Activated CD4-positive, alpha-beta memory T cell treated with anti-CD3 and anti-CD28 coated beads for 36 hours (primary cell): ENCODE data around the gene NTN3. TPM values are rescaled to one million over a fixed set of nuclear protein-coding genes. Genes with fewer than 3 reads are reported as not detected.

Source experiments
- CTCF ChIA-PET: fragments of 350-600 bp; sonication (Branson Sonifier 250); formaldehyde crosslinking; loops from one replicate; lab custom pipeline; 2021; ENCODE audit warnings: antibody characterized with exemption, inconsistent platforms; lab: Charles Lee
- POLR2A ChIA-PET: fragments of 350-600 bp; sonication (Branson Sonifier 250); formaldehyde crosslinking; loops from one replicate; lab custom pipeline; 2021; ENCODE audit warnings: antibody characterized with exemption; lab: Charles Lee
- DNase-seq: peaks from one replicate; pipeline ENCODE4 v3.0.0-alpha.2; 2020
- H3K27ac Mint-ChIP-seq: one replicate; pipeline ENCODE4 v1.8.0; 2021; ENCODE audit warnings: mixed read lengths
- H3K27me3 Mint-ChIP-seq: one replicate; pipeline ENCODE4 v1.8.0; 2021; ENCODE audit warnings: mixed read lengths
- H3K36me3 Mint-ChIP-seq: one replicate; pipeline ENCODE4 v1.8.0; 2021; ENCODE audit warnings: mixed read lengths
- H3K4me1 Mint-ChIP-seq: one replicate; pipeline ENCODE4 v1.8.0; 2021; ENCODE audit warnings: low read depth, mixed read lengths
- H3K4me3 Mint-ChIP-seq: one replicate; pipeline ENCODE4 v1.8.0; 2021; ENCODE audit warnings: mild to moderate bottlenecking, mixed read lengths
- H3K9me3 Mint-ChIP-seq: one replicate; pipeline ENCODE4 v1.8.0; 2021; ENCODE audit warnings: mixed read lengths
- intact Hi-C: fragments of 100-400 bp; cut with micrococcal nuclease; formaldehyde crosslinking; loops from one replicate; pipeline ENCODE4 v1.15.1; 2023
- total RNA-seq, 2 experiments: library from RNA; stranded (reverse); gene quantifications; one replicate each; pipeline ENCODE4 v1.2.3, GENCODE V29; 2021

The NTN3 gene
- total RNA-seq: not detected

GRCh38 chr16:2471016-2471652 lies at the start of gene NTN3:
NTN3 (plus strand) TSS chr16:2471297; CDS start chr16:2471702, 405 bp downstream.
- H3K4me3 Mint-ChIP-seq: no peak within 1 kb of the TSS
- no peak within 1 kb of the TSS for H3K27ac Mint-ChIP-seq
- no peaks in the 10 kb centered on the region for H3K36me3 Mint-ChIP-seq
- peaks cover 32% of the 10 kb centered on the region for H3K27me3 Mint-ChIP-seq
- H3K9me3 Mint-ChIP-seq: no peaks in the 10 kb centered on the region
- intact Hi-C loops: loop anchor here (5.0 kb wide), 1 partner anchor 44 kb away; the partner anchor contains the start of gene CCNF
- ChIA-PET CTCF (interaction anchor here (1.2 kb wide), 1 partner anchor 30 kb away, joined by 7 read pairs; no protein-coding TSS in a partner anchor), POLR2A (interaction anchor here (0.5 to 1.0 kb wide), 2 partner anchors 30 to 181 kb away, joined by 3 read pairs; no protein-coding TSS in a partner anchor)
- peaks cover 23% of the 10 kb centered on the region for H3K4me1 Mint-ChIP-seq
- no peak for DNase-seq

DNA sequence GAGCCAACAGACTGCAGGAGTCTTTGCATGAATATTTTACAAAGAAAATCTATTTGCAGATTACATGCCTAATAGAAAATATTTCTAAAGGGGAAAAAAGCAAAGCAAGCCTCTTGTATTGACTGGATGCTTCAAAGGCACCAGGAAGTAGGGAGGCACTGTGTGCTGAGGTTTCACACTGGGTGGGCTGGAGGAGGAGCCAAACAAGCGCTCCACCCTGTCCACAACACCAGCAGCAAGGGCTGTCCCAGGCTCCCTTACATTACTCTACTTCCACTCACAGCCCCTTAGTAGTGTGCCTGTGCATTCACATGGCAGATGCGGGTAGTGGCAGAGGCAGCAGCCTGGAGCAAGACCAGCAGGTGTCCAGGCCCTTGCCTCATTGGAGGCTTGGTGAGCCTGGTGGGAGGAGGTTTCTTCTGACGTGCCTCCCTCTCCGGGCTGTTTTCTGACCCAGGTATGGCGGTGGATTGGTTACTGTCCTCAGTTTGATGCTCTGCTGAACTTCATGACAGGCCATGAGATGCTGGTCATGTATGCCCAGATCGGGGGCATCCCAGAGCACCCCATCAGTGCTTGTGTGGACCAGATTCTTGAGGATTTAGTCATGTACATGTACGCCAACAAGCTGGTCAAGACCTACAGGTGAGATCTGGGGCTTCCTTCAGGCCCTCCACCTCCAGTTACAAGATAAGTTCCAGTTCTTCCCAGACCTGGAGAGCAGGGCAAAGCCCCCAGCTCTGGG lies 48.8 kb upstream of the NTN3 start:
- Mint-ChIP-seq H3K27ac (no peak overlapping the region), H3K27me3 (no peaks in the 10 kb centered on the region), H3K9me3 (no peaks in the 10 kb centered on the region), H3K4me3 (no peak overlapping the region), H3K4me1 (peaks cover 6% of the 10 kb centered on the region), H3K36me3 (no peaks in the 10 kb centered on the region)
- no peak for DNase-seq
- ChIA-PET POLR2A (no interaction called here), CTCF (interaction anchor here (0.7 to 1.8 kb wide), 5 partner anchors 8 to 82 kb away, joined by 3 to 6 read pairs (median 5); partner anchors contain the start of genes ABCA3 and CCNF)
- intact Hi-C loops: no loop called here

- intact Hi-C loops: loop anchor here (5.0 kb wide), 1 partner anchor 48 kb away; the partner anchor contains the start of gene NTN3
- DNase-seq: no peak
- Mint-ChIP-seq H3K4me3 (no peak overlapping the region), H3K27me3 (no peaks in the 10 kb centered on the region), H3K27ac (no peak overlapping the region), H3K4me1 (peaks cover 11% of the 10 kb centered on the region), H3K9me3 (no peaks in the 10 kb centered on the region), H3K36me3 (no peaks in the 10 kb centered on the region)
- ChIA-PET CTCF (interaction anchor here (1.8 kb wide), 1 partner anchor 84 kb away, joined by 6 read pairs; the partner anchor contains the start of gene ABCA3), POLR2A (no interaction called here)
These were observed 46.8 kb upstream of the NTN3 start for GRCh38 chr16:2424061-2425007.

GRCh38 chr16:2425008-2425518 lies 46.0 kb upstream of the NTN3 start:
- peaks cover 3% of the 10 kb centered on the region for H3K36me3 Mint-ChIP-seq
- no peak overlapping the region for H3K27ac Mint-ChIP-seq
- no peaks in the 10 kb centered on the region for H3K27me3 Mint-ChIP-seq
- ChIA-PET CTCF (no interaction called here), POLR2A (no interaction called here)
- no peak overlapping the region for H3K4me3 Mint-ChIP-seq
- intact Hi-C loops: loop anchor here (5.0 kb wide), 1 partner anchor 47 kb away; the partner anchor contains the start of gene NTN3
- H3K9me3 Mint-ChIP-seq: no peaks in the 10 kb centered on the region
- H3K4me1 Mint-ChIP-seq: peaks cover 14% of the 10 kb centered on the region
- no peak for DNase-seq

GRCh38 chr16:2425825-2426430 lies 45.2 kb upstream of the NTN3 start:
- DNase-seq: no peak
- Mint-ChIP-seq H3K36me3 (peaks cover 10% of the 10 kb centered on the region), H3K27ac (no peak overlapping the region), H3K4me3 (no peak overlapping the region), H3K9me3 (no peaks in the 10 kb centered on the region), H3K27me3 (no peaks in the 10 kb centered on the region), H3K4me1 (peaks cover 22% of the 10 kb centered on the region)
- CTCF ChIA-PET: no interaction called here
- POLR2A ChIA-PET: no interaction called here
- intact Hi-C loops: loop anchor here (5.0 kb wide), 1 partner anchor 46 kb away; the partner anchor contains the start of gene NTN3

- Mint-ChIP-seq H3K9me3 (no peaks in the 10 kb centered on the region), H3K27ac (no peak overlapping the region), H3K4me3 (no peak overlapping the region), H3K4me1 (peaks cover 24% of the 10 kb centered on the region), H3K36me3 (peaks cover 13% of the 10 kb centered on the region), H3K27me3 (no peaks in the 10 kb centered on the region)
- ChIA-PET CTCF (interaction anchor here (0.9 to 1.3 kb wide), 2 partner anchors 13 to 33 kb away, joined by 3 read pairs; partner anchors contain the start of gene TEDC2), POLR2A (no interaction called here)
- intact Hi-C loops: loop anchor here (5.0 kb wide), 1 partner anchor 45 kb away; the partner anchor contains the start of gene NTN3
- no peak for DNase-seq
These were observed 44.1 kb upstream of the NTN3 start for GRCh38 chr16:2426941-2427361.

DNA sequence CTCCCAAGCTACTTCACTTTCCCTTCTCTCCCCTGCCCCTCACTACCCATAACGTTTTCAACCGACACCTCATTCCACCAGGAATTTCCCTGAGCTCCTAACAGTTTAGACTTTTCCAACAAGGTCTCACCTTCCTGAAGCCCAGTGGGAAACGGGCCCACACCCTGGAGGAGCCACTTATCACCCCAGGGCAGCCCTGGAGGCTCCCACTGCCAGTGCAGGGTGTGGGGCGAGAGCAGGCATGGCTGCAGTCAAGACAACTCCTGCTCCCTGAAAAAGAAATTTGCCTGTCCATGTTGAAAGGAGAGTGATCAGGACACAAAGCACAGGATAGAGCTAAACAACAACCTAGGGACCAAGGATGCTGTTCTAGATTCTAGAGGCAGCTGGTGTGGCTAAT lies 43.6 kb upstream of the NTN3 start:
- Mint-ChIP-seq H3K27me3 (no peaks in the 10 kb centered on the region), H3K9me3 (no peaks in the 10 kb centered on the region), H3K27ac (no peak overlapping the region), H3K36me3 (peaks cover 16% of the 10 kb centered on the region), H3K4me1 (peaks cover 20% of the 10 kb centered on the region), H3K4me3 (peak overlapping the region; percentile 50)
- no peak for DNase-seq
- intact Hi-C loops: loop anchor here (5.0 kb wide), 1 partner anchor 45 kb away; the partner anchor contains the start of gene NTN3
- POLR2A ChIA-PET: no interaction called here
- CTCF ChIA-PET: interaction anchor here (0.9 to 1.3 kb wide), 2 partner anchors 12 to 32 kb away, joined by 3 read pairs; partner anchors contain the start of gene TEDC2

GRCh38 chr16:2428051-2428783 lies 42.9 kb upstream of the NTN3 start:
- Mint-ChIP-seq H3K27me3 (no peaks in the 10 kb centered on the region), H3K9me3 (no peaks in the 10 kb centered on the region), H3K4me3 (peak overlapping the region; percentile 84), H3K27ac (peak overlapping the region; percentile 69), H3K36me3 (peaks cover 23% of the 10 kb centered on the region), H3K4me1 (peaks cover 19% of the 10 kb centered on the region)
- POLR2A ChIA-PET: interaction anchor here (0.7 to 1.1 kb wide), 3 partner anchors 9 to 46 kb away, joined by 3 to 5 read pairs (median 4); partner anchors contain the start of gene TBC1D24
- peak; percentile 47 for DNase-seq
- intact Hi-C loops: loop anchor here (2.0 to 5.0 kb wide), 4 partner anchors 44 to 465 kb away; partner anchors contain the start of genes ABCA3, NTN3 and RNPS1
- CTCF ChIA-PET: interaction anchor here (1.3 kb wide), 1 partner anchor 31 kb away, joined by 3 read pairs; the partner anchor contains the start of gene TEDC2

DNA sequence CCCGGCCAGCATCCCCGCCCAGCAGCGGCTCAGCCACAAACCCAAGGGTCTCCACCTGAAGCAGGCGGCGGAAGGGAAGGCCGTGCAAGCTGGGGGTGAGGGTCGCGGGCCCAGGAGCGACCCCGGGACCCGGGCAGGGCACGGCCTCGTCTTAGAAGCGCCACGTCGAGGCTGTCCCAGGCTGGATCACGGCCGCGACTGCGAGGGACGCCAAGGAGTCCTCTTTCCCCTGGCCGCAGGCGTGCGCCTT lies 42.4 kb upstream of the NTN3 start:
- ChIA-PET CTCF (no interaction called here), POLR2A (interaction anchor here (0.7 to 1.1 kb wide), 3 partner anchors 9 to 46 kb away, joined by 3 to 5 read pairs (median 4); partner anchors contain the start of gene TBC1D24)
- H3K27me3 Mint-ChIP-seq: no peaks in the 10 kb centered on the region

More for the DNA sequence above, 42.4 kb upstream of the NTN3 start:
- H3K9me3 Mint-ChIP-seq: no peaks in the 10 kb centered on the region
- peaks cover 26% of the 10 kb centered on the region for H3K36me3 Mint-ChIP-seq
- no peak for DNase-seq
- peak overlapping the region; percentile 84 for H3K4me3 Mint-ChIP-seq
- intact Hi-C loops: loop anchor here (2.0 to 5.0 kb wide), 4 partner anchors 44 to 466 kb away; partner anchors contain the start of genes ABCA3, NTN3 and RNPS1
- peak overlapping the region; percentile 69 for H3K27ac Mint-ChIP-seq
- peaks cover 18% of the 10 kb centered on the region for H3K4me1 Mint-ChIP-seq
